ENCODE measurements around the gene CNTNAP5. TPM values are rescaled to one million over a fixed set of nuclear protein-coding genes. Genes with fewer than 3 reads are reported as not detected.
A peak's percentile ranks its signal among the peaks of the same experiment; 100 is the strongest.

Gene CNTNAP5
- total RNA-seq, 1 donor from 2014 or later, result not detected

- no peak overlapping the region for H3K27ac Mint-ChIP-seq
- Histone ChIP-seq H3K4me2 (no peak overlapping the region), H3F3A (ENCODE audit: low read depth) (no peaks in the 10 kb centered on the region), H2AFZ (replicated peaks) (peak overlapping the region; percentile 95), H3K9me3 (ENCODE audit: low read depth) (no peaks in the 10 kb centered on the region), H3K27me3 (no peaks in the 10 kb centered on the region), H3K4me3 (no peak overlapping the region), H3K79me2 (ENCODE audit: low read depth) (no peaks in the 10 kb centered on the region), H4K20me1 (ENCODE audit: low read depth) (no peaks in the 10 kb centered on the region), H3K9ac (no peak overlapping the region), H3K36me3 (no peaks in the 10 kb centered on the region), H3K27ac (no peak overlapping the region), H3K4me1 (no peaks in the 10 kb centered on the region)
- H3K36me3 Mint-ChIP-seq, result no peaks in the 10 kb centered on the region
- no peak for TF ChIP-seq EZH2phosphoT487 (IDR thresholded peaks at IDR 0.05)
- no peak for TF ChIP-seq EZH2 (IDR thresholded peaks at IDR 0.05)
- TF ChIP-seq CTCF (IDR thresholded peaks at IDR 0.05), result no peak
- peaks cover 2% of the 10 kb centered on the region for H3K27me3 Mint-ChIP-seq (ENCODE audit: insufficient read depth, low read depth)
- no peak overlapping the region for H3K4me3 Mint-ChIP-seq
- peak; percentile 7 for DNase-seq (ENCODE audit: low spot score)
- peaks cover 18% of the 10 kb centered on the region for H3K4me1 Mint-ChIP-seq
- H3K9me3 Mint-ChIP-seq, result no peaks in the 10 kb centered on the region
Observed at GRCh38 chr2:124269348-124269747, 244.3 kb downstream of the CNTNAP5 start.

GRCh38 chr2:124272261-124272841, 247.3 kb downstream of the CNTNAP5 start:
- H3K4me3 Mint-ChIP-seq, result no peak overlapping the region
- Histone ChIP-seq H3K4me1 (no peaks in the 10 kb centered on the region), H3K79me2 (ENCODE audit: low read depth) (no peaks in the 10 kb centered on the region), H3K4me3 (no peak overlapping the region), H2AFZ (replicated peaks) (no peak overlapping the region), H3K9me3 (ENCODE audit: low read depth) (no peaks in the 10 kb centered on the region), H3K36me3 (no peaks in the 10 kb centered on the region), H3K9ac (no peak overlapping the region), H3K4me2 (no peak overlapping the region), H3K27me3 (no peaks in the 10 kb centered on the region), H3F3A (ENCODE audit: low read depth) (no peaks in the 10 kb centered on the region), H4K20me1 (ENCODE audit: low read depth) (no peaks in the 10 kb centered on the region), H3K27ac (no peak overlapping the region)
- no peaks in the 10 kb centered on the region for H3K27me3 Mint-ChIP-seq (ENCODE audit: insufficient read depth, low read depth)
- peaks cover 4% of the 10 kb centered on the region for H3K9me3 Mint-ChIP-seq
- DNase-seq (ENCODE audit: low spot score), result no peak
- no peak overlapping the region for H3K27ac Mint-ChIP-seq
- TF ChIP-seq EZH2phosphoT487 (IDR thresholded peaks at IDR 0.05) (no peak), EZH2 (IDR thresholded peaks at IDR 0.05) (no peak), CTCF (IDR thresholded peaks at IDR 0.05) (no peak)
- H3K36me3 Mint-ChIP-seq, result no peaks in the 10 kb centered on the region
- H3K4me1 Mint-ChIP-seq, result peaks cover 10% of the 10 kb centered on the region

GRCh38 chr2:124281541-124281940, 256.5 kb downstream of the CNTNAP5 start:
- peak overlapping the region; percentile 43 for H2AFZ ChIP-seq (replicated peaks)
- no peak for DNase-seq (ENCODE audit: low spot score)
- no peaks in the 10 kb centered on the region for H3K27me3 Mint-ChIP-seq (ENCODE audit: insufficient read depth, low read depth)
- H3K27ac ChIP-seq, result no peak overlapping the region
- H3K4me3 Mint-ChIP-seq, result no peak overlapping the region
- no peaks in the 10 kb centered on the region for H3K27me3 ChIP-seq
- H3K9me3 ChIP-seq (ENCODE audit: low read depth), result no peaks in the 10 kb centered on the region
- H3K36me3 ChIP-seq, result no peaks in the 10 kb centered on the region
- no peaks in the 10 kb centered on the region for H4K20me1 ChIP-seq (ENCODE audit: low read depth)
- peaks cover 5% of the 10 kb centered on the region for H3K9me3 Mint-ChIP-seq
- H3K36me3 Mint-ChIP-seq, result no peaks in the 10 kb centered on the region
- no peaks in the 10 kb centered on the region for H3K4me1 ChIP-seq
- H3K9ac ChIP-seq, result no peak overlapping the region
- no peak overlapping the region for H3K4me2 ChIP-seq
- H3K79me2 ChIP-seq (ENCODE audit: low read depth), result no peaks in the 10 kb centered on the region
- TF ChIP-seq CTCF (IDR thresholded peaks at IDR 0.05) (no peak), EZH2 (IDR thresholded peaks at IDR 0.05) (no peak), EZH2phosphoT487 (IDR thresholded peaks at IDR 0.05) (no peak)
- H3F3A ChIP-seq (ENCODE audit: low read depth), result no peaks in the 10 kb centered on the region
- no peak overlapping the region for H3K4me3 ChIP-seq
- H3K27ac Mint-ChIP-seq, result no peak overlapping the region
- H3K4me1 Mint-ChIP-seq, result no peaks in the 10 kb centered on the region
